OCI-LY3 (cell line): Measurements from ENCODE around the gene VAC14.

Experiments
- H2AFZ ChIP-seq: fragments of 200-600, 300-600 bp; shearing (Covaris generic); 2 replicates; pipeline ENCODE4 v1.6.0; 2014; ENCODE audit warnings: antibody characterized with exemption, low read depth, low read length
- H3K27ac ChIP-seq: fragments of 200-600, 300-600 bp; sonication (generic); 2 replicates; pipeline ENCODE4 v1.5.1; 2014; ENCODE audit warnings: mild to moderate bottlenecking, low read length, moderate library complexity, mixed read lengths
- H3K27me3 ChIP-seq: fragments of 200-600, 300-600 bp; sonication (generic); 2 replicates; pipeline ENCODE4 v1.6.1; 2014; ENCODE audit warnings: low read depth, low read length, mixed read lengths
- H3K36me3 ChIP-seq: fragments of 200-600, 300-600 bp; sonication (generic); replicated peaks from 2 replicates; pipeline ENCODE3; 2014; ENCODE audit warnings: low read depth, low read length, mixed read lengths
- H3K4me1 ChIP-seq: fragments of 300-600, 200-600 bp; sonication (generic); 2 replicates; pipeline ENCODE4 v1.6.1; 2014; ENCODE audit warnings: low read length, mixed read lengths
- H3K4me2 ChIP-seq: fragments of 200-600, 300-600 bp; sonication (generic); 2 replicates; pipeline ENCODE4 v1.6.1; 2014; ENCODE audit warnings: low read length, mixed read lengths
- H3K4me3 ChIP-seq: fragments of 300-600, 200-600 bp; sonication (generic); 2 replicates; pipeline ENCODE4 v1.5.1; 2014; ENCODE audit warnings: antibody characterized with exemption, mild to moderate bottlenecking, low read length, moderate library complexity
- H3K79me2 ChIP-seq: fragments of 300-600, 200-600 bp; shearing (Covaris generic); 2 replicates; pipeline ENCODE4 v1.6.1; 2014; ENCODE audit warnings: mild to moderate bottlenecking, low read length, mixed read lengths
- H3K9ac ChIP-seq: fragments of 300-600, 200-600 bp; shearing (Covaris generic); 2 replicates; pipeline ENCODE4 v1.6.0; 2014; ENCODE audit warnings: mild to moderate bottlenecking, low read length, moderate library complexity
- H3K9me3 ChIP-seq: fragments of 200-600, 300-600 bp; shearing (Covaris generic); 2 replicates; pipeline ENCODE4 v1.6.1; 2014; ENCODE audit warnings: low read length, mixed read lengths; ENCODE audit not compliant: insufficient read depth
- H4K20me1 ChIP-seq: fragments of 200-600, 300-600 bp; sonication (generic); 2 replicates; pipeline ENCODE4 v1.6.1; 2016; ENCODE audit warnings: low read length, mixed read lengths; ENCODE audit not compliant: insufficient read depth
- EZH2phosphoT487 ChIP-seq: fragments of 200-600 bp; shearing (Covaris generic); IDR thresholded peaks from 2 replicates; pipeline ENCODE4 v1.6.1; 2018; ENCODE audit warnings: antibody characterized with exemption, mixed run types, low read depth
- TF ChIP-seq, protein P1 (sequence below): fragments of 200-600, 300-600 bp; sonication (generic); IDR thresholded peaks from 2 replicates; pipeline ENCODE4 v1.5.1; 2014; ENCODE audit warnings: antibody characterized with exemption, low read length, low read depth

Gene VAC14

GRCh38 chr16:70678121-70678897, 122.6 kb downstream of the VAC14 start:
- Histone ChIP-seq H3K36me3 (no peaks in the 10 kb centered on the region), H3K27ac (no peak overlapping the region), H3K9me3 (no peaks in the 10 kb centered on the region), H3K79me2 (no peaks in the 10 kb centered on the region), H4K20me1 (no peaks in the 10 kb centered on the region), H3K4me2 (no peak overlapping the region), H3K9ac (no peak overlapping the region), H3K4me1 (no peaks in the 10 kb centered on the region), H3K27me3 (no peaks in the 10 kb centered on the region), H2AFZ (no peak overlapping the region), H3K4me3 (no peak overlapping the region)
- TF ChIP-seq, protein P1, sequence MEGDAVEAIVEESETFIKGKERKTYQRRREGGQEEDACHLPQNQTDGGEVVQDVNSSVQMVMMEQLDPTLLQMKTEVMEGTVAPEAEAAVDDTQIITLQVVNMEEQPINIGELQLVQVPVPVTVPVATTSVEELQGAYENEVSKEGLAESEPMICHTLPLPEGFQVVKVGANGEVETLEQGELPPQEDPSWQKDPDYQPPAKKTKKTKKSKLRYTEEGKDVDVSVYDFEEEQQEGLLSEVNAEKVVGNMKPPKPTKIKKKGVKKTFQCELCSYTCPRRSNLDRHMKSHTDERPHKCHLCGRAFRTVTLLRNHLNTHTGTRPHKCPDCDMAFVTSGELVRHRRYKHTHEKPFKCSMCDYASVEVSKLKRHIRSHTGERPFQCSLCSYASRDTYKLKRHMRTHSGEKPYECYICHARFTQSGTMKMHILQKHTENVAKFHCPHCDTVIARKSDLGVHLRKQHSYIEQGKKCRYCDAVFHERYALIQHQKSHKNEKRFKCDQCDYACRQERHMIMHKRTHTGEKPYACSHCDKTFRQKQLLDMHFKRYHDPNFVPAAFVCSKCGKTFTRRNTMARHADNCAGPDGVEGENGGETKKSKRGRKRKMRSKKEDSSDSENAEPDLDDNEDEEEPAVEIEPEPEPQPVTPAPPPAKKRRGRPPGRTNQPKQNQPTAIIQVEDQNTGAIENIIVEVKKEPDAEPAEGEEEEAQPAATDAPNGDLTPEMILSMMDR, result no peak
- no peak for TF ChIP-seq EZH2phosphoT487

DNA sequence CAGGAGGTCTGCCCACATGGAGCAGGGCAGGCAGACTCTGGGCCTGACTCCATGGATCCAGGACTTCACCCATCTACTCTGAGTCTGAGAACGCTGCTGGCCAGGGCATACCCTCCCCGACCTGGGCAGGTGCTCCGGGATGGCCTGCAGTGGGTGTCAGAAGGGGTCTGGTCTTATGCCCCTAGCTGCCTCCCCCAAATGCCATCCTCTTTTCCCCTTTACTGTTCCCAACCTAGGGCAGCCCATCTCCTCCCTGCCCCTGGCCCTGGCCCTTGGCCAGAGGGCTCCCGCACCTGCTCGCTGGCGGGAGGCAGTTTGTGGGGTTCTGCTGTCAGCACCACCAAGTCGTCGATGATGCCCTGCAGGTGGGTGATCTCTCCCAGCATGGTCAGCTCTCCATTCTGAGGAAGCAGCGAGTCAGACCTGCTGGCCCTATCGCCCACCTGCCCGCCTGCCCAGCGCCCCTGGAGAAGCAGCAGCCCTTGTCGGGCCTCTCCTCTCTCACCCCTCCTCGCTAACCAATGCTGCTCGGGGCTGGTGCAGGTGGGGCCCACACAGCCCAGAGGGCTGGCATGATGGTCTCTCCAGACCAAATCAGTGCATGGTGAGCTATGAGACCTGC, 123.3 kb downstream of the VAC14 start:
- Histone ChIP-seq H3K4me2 (no peak overlapping the region), H2AFZ (no peak overlapping the region), H3K9me3 (no peaks in the 10 kb centered on the region), H3K4me1 (no peaks in the 10 kb centered on the region), H3K36me3 (no peaks in the 10 kb centered on the region), H3K4me3 (no peak overlapping the region), H3K9ac (no peak overlapping the region), H4K20me1 (no peaks in the 10 kb centered on the region), H3K79me2 (no peaks in the 10 kb centered on the region), H3K27me3 (no peaks in the 10 kb centered on the region), H3K27ac (no peak overlapping the region)
- no peak for TF ChIP-seq EZH2phosphoT487
- TF ChIP-seq, protein P1, result no peak

DNA sequence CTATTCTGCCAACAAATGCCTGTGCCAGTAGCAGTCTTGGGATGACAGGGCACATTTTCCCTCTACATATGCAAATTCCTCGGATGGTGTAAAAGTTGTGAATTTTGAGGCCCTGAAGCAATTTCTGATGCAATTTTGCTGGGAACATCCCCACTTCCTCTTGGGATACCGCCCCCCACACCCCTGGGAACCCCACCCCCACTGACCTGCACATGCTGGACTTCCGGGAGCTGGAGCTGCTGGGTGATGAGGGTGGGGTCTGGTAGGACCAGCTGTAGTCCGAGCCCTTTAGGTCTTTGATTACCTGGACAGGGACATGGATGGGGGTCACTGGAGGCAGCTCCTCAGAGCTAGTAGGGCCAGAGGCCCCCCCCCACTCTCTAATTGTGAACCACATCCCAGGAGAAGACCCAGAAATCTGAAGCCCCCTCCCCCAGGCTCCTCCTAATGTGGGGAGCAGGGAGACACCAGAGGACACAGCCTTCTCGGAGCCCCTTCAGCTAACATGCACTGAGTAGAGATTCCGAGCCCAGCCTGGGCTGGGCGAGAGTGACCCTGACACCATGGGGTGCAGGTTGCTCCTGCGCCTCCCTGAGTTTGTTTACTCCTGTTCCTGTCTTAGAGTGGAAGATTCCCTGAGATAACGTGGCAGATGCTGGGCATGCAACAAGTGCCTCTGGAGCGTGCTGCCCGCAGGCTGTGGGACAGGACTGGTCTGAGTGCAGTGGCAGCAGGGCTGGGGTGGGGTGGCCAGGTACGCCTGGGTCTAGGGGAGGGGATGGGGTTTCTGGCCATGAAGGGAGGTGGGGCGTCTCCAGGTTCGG, 124.1 kb downstream of the VAC14 start:
- TF ChIP-seq EZH2phosphoT487, result no peak
- TF ChIP-seq, protein P1, result no peak
- H3K9me3 ChIP-seq, result no peaks in the 10 kb centered on the region
- no peaks in the 10 kb centered on the region for H4K20me1 ChIP-seq
- H3K4me2 ChIP-seq, result no peak overlapping the region
- no peak overlapping the region for H2AFZ ChIP-seq
- no peak overlapping the region for H3K4me3 ChIP-seq
- no peaks in the 10 kb centered on the region for H3K36me3 ChIP-seq
- no peaks in the 10 kb centered on the region for H3K79me2 ChIP-seq
- H3K4me1 ChIP-seq, result no peaks in the 10 kb centered on the region
- H3K9ac ChIP-seq, result no peak overlapping the region
- H3K27ac ChIP-seq, result no peak overlapping the region
- H3K27me3 ChIP-seq, result no peaks in the 10 kb centered on the region
